IMR-90 (cell line): Measurements from ENCODE around the gene ELMOD3. TPM values are rescaled to one million over a fixed set of nuclear protein-coding genes. Genes with fewer than 3 reads are reported as not detected.

ENCODE experiments used
- ATAC-seq: fragments of 200-7000 bp; cut with Tn5 transposase; 2 replicates; pipeline ENCODE4 v1.9.1; 2020; ENCODE audit warnings: low read depth, mild to moderate bottlenecking, moderate library complexity
- BruUV-seq: library from RNA; stranded (reverse); fragments of 400-500 nt; replicated peaks from 2 replicates; lab custom pipeline; 2021; lab: Mats Ljungman, UMichigan
- CTCF ChIA-PET: fragments of 300-600 bp; formaldehyde crosslinking; extraction: SDS; loops from one replicate; lab custom pipeline; 2021; ENCODE audit warnings: antibody characterized with exemption; lab: Yijun Ruan, JAX
- POLR2A ChIA-PET: fragments of 300-600 bp; sonication (Branson Sonifier 250); formaldehyde crosslinking; loops from one replicate; lab custom pipeline; 2022; ENCODE audit warnings: antibody characterized with exemption; ENCODE audit not compliant: unreplicated experiment; lab: Charles Lee
- DNase-seq: peaks from one replicate; pipeline ENCODE4 v3.0.0; 2013
- H2AFZ ChIP-seq: replicated peaks from 2 replicates; pipeline ENCODE3; 2013; ENCODE audit warnings: low read length, mild to moderate bottlenecking; ENCODE audit not compliant: poor library complexity
- H2AK5ac ChIP-seq: 2 replicates; pipeline ENCODE4 v1.6.1; 2013; ENCODE audit warnings: low read depth, low read length, inconsistent platforms
- H2AK9ac ChIP-seq: replicated peaks from 2 replicates; pipeline ENCODE3; 2013; ENCODE audit warnings: mild to moderate bottlenecking, low read depth, low read length, moderate library complexity; ENCODE audit not compliant: poor library complexity
- H2BK120ac ChIP-seq: 2 replicates; pipeline ENCODE4 v1.6.1; 2013; ENCODE audit warnings: low read depth, low read length, inconsistent platforms
- H2BK15ac ChIP-seq: 3 replicates; pipeline ENCODE4 v1.6.1; 2013; ENCODE audit warnings: low read depth, low read length, inconsistent platforms
- H2BK20ac ChIP-seq: 2 replicates; pipeline ENCODE4 v1.6.1; 2013; ENCODE audit warnings: low read depth, mild to moderate bottlenecking, inconsistent platforms, low read length, moderate library complexity
- H2BK5ac ChIP-seq: 2 replicates; pipeline ENCODE4 v1.6.1; 2013; ENCODE audit warnings: mild to moderate bottlenecking, low read depth, low read length, inconsistent platforms; ENCODE audit not compliant: poor library complexity, severe bottlenecking
- H3K14ac ChIP-seq: replicated peaks from 2 replicates; pipeline ENCODE4 v1.6.1; 2013; ENCODE audit warnings: low read depth, low read length, inconsistent platforms
- H3K18ac ChIP-seq: 2 replicates; pipeline ENCODE4 v1.6.1; 2013; ENCODE audit warnings: low read depth, low read length, control low read depth
- H3K23ac ChIP-seq: 2 replicates; pipeline ENCODE4 v1.6.1; 2013; ENCODE audit warnings: low read depth, low read length, inconsistent platforms
- H3K27ac ChIP-seq: 2 replicates; pipeline ENCODE4 v1.5.1; 2013; ENCODE audit warnings: mild to moderate bottlenecking, control low read depth, low read length; ENCODE audit not compliant: insufficient read depth
- H3K27me3 ChIP-seq: 2 replicates; pipeline ENCODE4 v1.6.1; 2013; ENCODE audit warnings: low read length; ENCODE audit not compliant: control insufficient read depth, insufficient read depth
- H3K36me3 ChIP-seq: 2 replicates; pipeline ENCODE4 v1.6.1; 2013; ENCODE audit warnings: low read length, mixed read lengths; ENCODE audit not compliant: control insufficient read depth, insufficient read depth
- H3K4ac ChIP-seq: 2 replicates; pipeline ENCODE4 v1.6.1; 2013; ENCODE audit warnings: low read depth, low read length, inconsistent platforms
- H3K4me1 ChIP-seq: 2 replicates; pipeline ENCODE4 v1.6.1; 2013; ENCODE audit warnings: low read length, mixed read lengths; ENCODE audit not compliant: control insufficient read depth, insufficient read depth
- H3K4me2 ChIP-seq: 2 replicates; pipeline ENCODE4 v1.6.1; 2013; ENCODE audit warnings: low read depth, mild to moderate bottlenecking, control low read depth, low read length, moderate library complexity
- H3K4me3 ChIP-seq: 2 replicates; pipeline ENCODE4 v1.5.1; 2013; ENCODE audit warnings: low read depth, mild to moderate bottlenecking, control low read depth, low read length, moderate library complexity; ENCODE audit not compliant: insufficient read depth
- H3K56ac ChIP-seq: 2 replicates; pipeline ENCODE4 v1.6.1; 2013; ENCODE audit warnings: low read length, inconsistent platforms; ENCODE audit not compliant: insufficient read depth; ENCODE audit errors: extremely low read depth
- H3K79me1 ChIP-seq, 2 experiments: 2 replicates each; pipeline ENCODE4 v1.6.1; 2013; ENCODE audit warnings: low read length in 2 of 2, inconsistent platforms in 1 of 2, low read depth in 1 of 2
- H3K9ac ChIP-seq: 2 replicates; pipeline ENCODE4 v1.6.1; 2013; ENCODE audit warnings: low read depth, low read length, control low read depth
- H3K9me1 ChIP-seq: 2 replicates; pipeline ENCODE4 v1.6.1; 2013; ENCODE audit warnings: low read length, inconsistent platforms; ENCODE audit not compliant: insufficient read depth
- H3K9me3 ChIP-seq: 2 replicates; pipeline ENCODE4 v1.6.1; 2013; ENCODE audit warnings: low read length; ENCODE audit not compliant: control insufficient read depth, insufficient read depth
- H4K20me1 ChIP-seq: 2 replicates; pipeline ENCODE4 v1.6.1; 2013; ENCODE audit warnings: low read length, inconsistent platforms; ENCODE audit not compliant: insufficient read depth
- H4K5ac ChIP-seq: 2 replicates; pipeline ENCODE4 v1.6.1; 2013; ENCODE audit warnings: mild to moderate bottlenecking, low read depth, low read length, control low read depth
- H4K8ac ChIP-seq, 2 experiments: 2 replicates each; pipeline ENCODE4 v1.6.1; 2013; ENCODE audit warnings: low read depth in 2 of 2, low read length in 2 of 2, control low read depth in 1 of 2, inconsistent platforms in 1 of 2
- H4K91ac ChIP-seq: 2 replicates; pipeline ENCODE4 v1.6.1; 2013; ENCODE audit warnings: low read depth, low read length, inconsistent platforms; ENCODE audit not compliant: insufficient read depth
- BHLHE40 ChIP-seq: fragments of 150-350 bp; IDR thresholded peaks from 2 replicates; pipeline ENCODE4 v1.6.1; 2016; ENCODE audit warnings: mild to moderate bottlenecking, low read depth, low read length
- CEBPB ChIP-seq: IDR thresholded peaks from 2 replicates; pipeline ENCODE4 v1.6.1; 2012; ENCODE audit warnings: low read depth, low read length, improper control_type of control experiment
- CHD1 ChIP-seq: IDR thresholded peaks from 2 replicates; pipeline ENCODE4 v1.6.1; 2012; ENCODE audit warnings: low read depth, low read length, improper control_type of control experiment
- FOS ChIP-seq: fragments of 150-350 bp; IDR thresholded peaks from 2 replicates; pipeline ENCODE4 v1.6.1; 2016; ENCODE audit warnings: low read depth, low read length
- MAFK ChIP-seq: IDR thresholded peaks from 2 replicates; pipeline ENCODE4 v1.6.1; 2012; ENCODE audit warnings: low read depth, low read length, improper control_type of control experiment
- MAZ ChIP-seq: IDR thresholded peaks from 2 replicates; pipeline ENCODE4 v1.6.1; 2012; ENCODE audit warnings: low read depth, mild to moderate bottlenecking, low read length, improper control_type of control experiment, moderate library complexity, borderline replicate concordance
- MXI1 ChIP-seq: IDR thresholded peaks from 2 replicates; pipeline ENCODE4 v1.6.1; 2012; ENCODE audit warnings: low read depth, mild to moderate bottlenecking, low read length, moderate library complexity, borderline replicate concordance
- NFE2L2 ChIP-seq: fragments of 150-350 bp; IDR thresholded peaks from 2 replicates; pipeline ENCODE4 v1.6.1; 2016; ENCODE audit warnings: low read depth, mild to moderate bottlenecking, low read length
- POLR2A ChIP-seq: IDR thresholded peaks from 2 replicates; pipeline ENCODE4 v1.6.1; 2012; ENCODE audit warnings: mild to moderate bottlenecking, low read depth, low read length
- RAD21 ChIP-seq: IDR thresholded peaks from 2 replicates; pipeline ENCODE4 v1.6.1; 2012; ENCODE audit warnings: low read length, improper control_type of control experiment
- RCOR1 ChIP-seq: IDR thresholded peaks from 2 replicates; pipeline ENCODE4 v1.6.1; 2012; ENCODE audit warnings: mild to moderate bottlenecking, low read length, improper control_type of control experiment; ENCODE audit not compliant: insufficient replicate concordance
- RFX5 ChIP-seq: IDR thresholded peaks from 2 replicates; pipeline ENCODE4 v1.8.0; 2012; ENCODE audit warnings: low read depth, mild to moderate bottlenecking, low read length, moderate library complexity
- SMC3 ChIP-seq: fragments of 150-350 bp; IDR thresholded peaks from 2 replicates; pipeline ENCODE4 v1.6.1; 2016; ENCODE audit warnings: low read depth, mild to moderate bottlenecking, antibody characterized with exemption, low read length, moderate library complexity
- WGBS, 2 experiments: methylation state at CpG; one replicate each; pipeline versions ENCODE4 v1.1.5 to v1.1.7; 2013; ENCODE audit warnings: missing lambda C conversion rate in 2 of 2; ENCODE audit not compliant: insufficient read length in 1 of 2; ENCODE audit errors: extremely low coverage in 2 of 2; 5-methylcytosine and 5-hydroxymethylcytosine counted together
- dilution Hi-C: fragments of 300-500 bp; cut with HindIII; formaldehyde crosslinking; loops from one replicate; pipeline ENCODE4 v1.14.3; 2018; ENCODE audit warnings: low sequenced_read_pairs; ENCODE audit not compliant: unreplicated experiment
- in situ Hi-C: fragments of 300-500 bp; cut with MboI; formaldehyde crosslinking; loops from 3 replicates; pipeline ENCODE4 v1.14.3; 2019; ENCODE audit warnings: low sequenced_read_pairs, inconsistent platforms, mixed read lengths
- intact Hi-C: fragments of 100-400 bp; cut with micrococcal nuclease; formaldehyde crosslinking; loops from 2 replicates; pipeline ENCODE4 v1.10.0; 2022
- polyA plus RNA-seq, 3 experiments: library from polyadenylated mRNA; depleted of rRNA; stranded (reverse); fragments of >200 nt; gene quantifications; 2 replicates each; pipeline ENCODE4 v1.2.3, GENCODE V29; 2012; ENCODE audit warnings: low replicate concordance in 1 of 3
- total RNA-seq: library from RNA; depleted of rRNA; stranded (reverse); fragments of >200 nt; gene quantifications from 2 replicates; pipeline ENCODE4 v1.2.3, GENCODE V29; 2012
- TF ChIP-seq, protein P1 (sequence below): fragments of 150-350 bp; IDR thresholded peaks from 2 replicates; pipeline ENCODE4 v1.6.1; 2017; ENCODE audit warnings: mild to moderate bottlenecking, antibody characterized with exemption, low read length, low read depth
- TF ChIP-seq, protein P2 (sequence below): conservative IDR thresholded peaks from 2 replicates; pipeline ENCODE4 v1.5.1; 2012; ENCODE audit warnings: mild to moderate bottlenecking, low read depth, low read length, improper control_type of control experiment
- TF ChIP-seq, protein P3 (sequence below): fragments of 150-350 bp; IDR thresholded peaks from 2 replicates; pipeline ENCODE4 v1.6.1; 2016; ENCODE audit warnings: low read depth, mild to moderate bottlenecking, low read length, moderate library complexity, borderline replicate concordance

ELMOD3 gene
- total and polyA plus RNA-seq, 2 of the 4 experiments (the other 2 are of a cell fraction), result 13.1 to 20.7 TPM

DNA sequence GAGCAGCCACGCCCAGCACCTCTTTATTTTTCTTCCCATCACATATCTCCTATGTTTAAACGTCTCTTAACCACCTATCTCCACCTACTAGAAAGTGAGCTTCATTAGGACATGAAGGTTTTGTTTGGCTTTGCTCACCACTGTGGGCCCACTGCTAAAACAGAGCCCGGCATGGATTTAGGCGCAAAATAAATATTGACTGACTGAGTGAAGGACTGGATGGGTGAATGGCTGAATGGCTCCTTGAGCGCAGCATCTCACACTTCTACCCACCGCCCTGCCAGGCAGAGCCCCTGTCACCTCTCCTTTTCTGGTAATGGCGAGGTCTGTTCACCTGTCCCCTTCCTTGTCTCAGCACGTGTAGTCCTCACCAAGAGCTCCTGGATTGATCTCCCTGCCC lies 45.5 kb downstream of the ELMOD3 start:
- Histone ChIP-seq H4K20me1 (no peaks in the 10 kb centered on the region; the same call in 1 of the 2 replicates), H3K4me3 (no peak overlapping the region), H3K14ac (no peak overlapping the region), H4K8ac (no peak overlapping the region), H3K56ac (no peak overlapping the region), H4K91ac (no peak overlapping the region), H2BK120ac (no peak overlapping the region), H3K4ac (no peak overlapping the region), H3K79me1 (no peaks in the 10 kb centered on the region; a peak in 1 of 4 replicates), H3K9ac (no peak overlapping the region), H2BK20ac (no peak overlapping the region), H3K4me1 (no peaks in the 10 kb centered on the region), H3K9me3 (no peaks in the 10 kb centered on the region), H3K27me3 (no peaks in the 10 kb centered on the region), H3K23ac (no peak overlapping the region), H2AFZ (no peak overlapping the region), H2AK5ac (no peak overlapping the region), H3K36me3 (peaks cover 14% of the 10 kb centered on the region), H3K18ac (no peak overlapping the region), H3K9me1 (no peaks in the 10 kb centered on the region), H4K5ac (no peak overlapping the region), H3K27ac (no peak overlapping the region), H2BK15ac (no peak overlapping the region), H2BK5ac (no peak overlapping the region), H2AK9ac (peak overlapping the region; percentile 42), H3K4me2 (no peak overlapping the region)
- CTCF ChIA-PET, result no interaction called here
- TF ChIP-seq RAD21, result no peak
- TF ChIP-seq NFE2L2, result no peak
- TF ChIP-seq CEBPB, result no peak
- TF ChIP-seq SMC3, result no peak
- TF ChIP-seq, protein P1, sequence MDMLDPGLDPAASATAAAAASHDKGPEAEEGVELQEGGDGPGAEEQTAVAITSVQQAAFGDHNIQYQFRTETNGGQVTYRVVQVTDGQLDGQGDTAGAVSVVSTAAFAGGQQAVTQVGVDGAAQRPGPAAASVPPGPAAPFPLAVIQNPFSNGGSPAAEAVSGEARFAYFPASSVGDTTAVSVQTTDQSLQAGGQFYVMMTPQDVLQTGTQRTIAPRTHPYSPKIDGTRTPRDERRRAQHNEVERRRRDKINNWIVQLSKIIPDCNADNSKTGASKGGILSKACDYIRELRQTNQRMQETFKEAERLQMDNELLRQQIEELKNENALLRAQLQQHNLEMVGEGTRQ, result no peak
- no peak for TF ChIP-seq RCOR1
- TF ChIP-seq BHLHE40, result no peak
- no peak for TF ChIP-seq POLR2A
- TF ChIP-seq RFX5, result no peak
- no peak for TF ChIP-seq CHD1
- TF ChIP-seq, protein P2, sequence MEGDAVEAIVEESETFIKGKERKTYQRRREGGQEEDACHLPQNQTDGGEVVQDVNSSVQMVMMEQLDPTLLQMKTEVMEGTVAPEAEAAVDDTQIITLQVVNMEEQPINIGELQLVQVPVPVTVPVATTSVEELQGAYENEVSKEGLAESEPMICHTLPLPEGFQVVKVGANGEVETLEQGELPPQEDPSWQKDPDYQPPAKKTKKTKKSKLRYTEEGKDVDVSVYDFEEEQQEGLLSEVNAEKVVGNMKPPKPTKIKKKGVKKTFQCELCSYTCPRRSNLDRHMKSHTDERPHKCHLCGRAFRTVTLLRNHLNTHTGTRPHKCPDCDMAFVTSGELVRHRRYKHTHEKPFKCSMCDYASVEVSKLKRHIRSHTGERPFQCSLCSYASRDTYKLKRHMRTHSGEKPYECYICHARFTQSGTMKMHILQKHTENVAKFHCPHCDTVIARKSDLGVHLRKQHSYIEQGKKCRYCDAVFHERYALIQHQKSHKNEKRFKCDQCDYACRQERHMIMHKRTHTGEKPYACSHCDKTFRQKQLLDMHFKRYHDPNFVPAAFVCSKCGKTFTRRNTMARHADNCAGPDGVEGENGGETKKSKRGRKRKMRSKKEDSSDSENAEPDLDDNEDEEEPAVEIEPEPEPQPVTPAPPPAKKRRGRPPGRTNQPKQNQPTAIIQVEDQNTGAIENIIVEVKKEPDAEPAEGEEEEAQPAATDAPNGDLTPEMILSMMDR, result no peak
- no peak for TF ChIP-seq MAZ
- no peak for TF ChIP-seq MXI1
- TF ChIP-seq, protein P3, sequence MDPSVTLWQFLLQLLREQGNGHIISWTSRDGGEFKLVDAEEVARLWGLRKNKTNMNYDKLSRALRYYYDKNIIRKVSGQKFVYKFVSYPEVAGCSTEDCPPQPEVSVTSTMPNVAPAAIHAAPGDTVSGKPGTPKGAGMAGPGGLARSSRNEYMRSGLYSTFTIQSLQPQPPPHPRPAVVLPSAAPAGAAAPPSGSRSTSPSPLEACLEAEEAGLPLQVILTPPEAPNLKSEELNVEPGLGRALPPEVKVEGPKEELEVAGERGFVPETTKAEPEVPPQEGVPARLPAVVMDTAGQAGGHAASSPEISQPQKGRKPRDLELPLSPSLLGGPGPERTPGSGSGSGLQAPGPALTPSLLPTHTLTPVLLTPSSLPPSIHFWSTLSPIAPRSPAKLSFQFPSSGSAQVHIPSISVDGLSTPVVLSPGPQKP, result no peak
- TF ChIP-seq MAFK, result no peak
- TF ChIP-seq FOS, result no peak
- in situ Hi-C loops, result no loop called here
- POLR2A ChIA-PET, result no interaction called here
- BruUV-seq, result no TSS peak
- 83% methylated on average over 2 of the region's 8 CpGs; no CpG with 5 or more reads in 1 of the 2 experiments for WGBS, 2 experiments
- dilution Hi-C loops, result no loop called here
- ATAC-seq (no peak), DNase-seq (no peak)
- intact Hi-C loops, result no loop called here
